ENCODE measurements around the gene AVPI1.

DNA sequence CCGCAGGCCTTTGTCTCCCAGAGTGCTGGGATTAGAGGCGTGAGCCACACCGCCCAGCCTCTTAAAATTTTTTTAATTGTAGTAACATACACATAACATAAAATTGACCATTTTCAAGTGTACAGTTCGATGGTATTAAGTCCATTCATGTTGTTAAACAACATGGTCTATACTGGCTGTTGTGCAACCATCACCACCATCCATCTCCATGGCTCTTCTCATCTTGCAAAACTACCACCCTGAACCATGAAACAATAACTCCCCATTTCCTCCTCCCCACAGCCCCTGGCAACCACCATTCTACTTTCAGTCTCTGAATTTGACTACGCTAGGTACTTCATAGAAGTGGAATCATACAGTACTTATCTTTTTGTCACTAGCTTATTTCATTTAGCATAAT is 42.0 kb upstream of the AVPI1 start:
- TF ChIP-seq, protein P1, sequence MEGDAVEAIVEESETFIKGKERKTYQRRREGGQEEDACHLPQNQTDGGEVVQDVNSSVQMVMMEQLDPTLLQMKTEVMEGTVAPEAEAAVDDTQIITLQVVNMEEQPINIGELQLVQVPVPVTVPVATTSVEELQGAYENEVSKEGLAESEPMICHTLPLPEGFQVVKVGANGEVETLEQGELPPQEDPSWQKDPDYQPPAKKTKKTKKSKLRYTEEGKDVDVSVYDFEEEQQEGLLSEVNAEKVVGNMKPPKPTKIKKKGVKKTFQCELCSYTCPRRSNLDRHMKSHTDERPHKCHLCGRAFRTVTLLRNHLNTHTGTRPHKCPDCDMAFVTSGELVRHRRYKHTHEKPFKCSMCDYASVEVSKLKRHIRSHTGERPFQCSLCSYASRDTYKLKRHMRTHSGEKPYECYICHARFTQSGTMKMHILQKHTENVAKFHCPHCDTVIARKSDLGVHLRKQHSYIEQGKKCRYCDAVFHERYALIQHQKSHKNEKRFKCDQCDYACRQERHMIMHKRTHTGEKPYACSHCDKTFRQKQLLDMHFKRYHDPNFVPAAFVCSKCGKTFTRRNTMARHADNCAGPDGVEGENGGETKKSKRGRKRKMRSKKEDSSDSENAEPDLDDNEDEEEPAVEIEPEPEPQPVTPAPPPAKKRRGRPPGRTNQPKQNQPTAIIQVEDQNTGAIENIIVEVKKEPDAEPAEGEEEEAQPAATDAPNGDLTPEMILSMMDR (IDR thresholded peaks at IDR 0.05; ENCODE audit: insufficient read depth, low read depth, low read length): no peak
- no peak for TF ChIP-seq EZH2 (IDR thresholded peaks at IDR 0.05; ENCODE audit: insufficient read depth, low read length)

Data from astrocyte (in vitro differentiated cells and primary cell).